ENCODE results near the gene ARID1B. TPM values are rescaled to one million over a fixed set of nuclear protein-coding genes. Genes with fewer than 3 reads are reported as not detected.

ARID1B gene
- total RNA-seq, 1 experiment from 2014 or later = 35.6 TPM

- Histone ChIP-seq H3K4me2 (ENCODE audit: low read length) (no peak overlapping the region), H4K20me1 (ENCODE audit: insufficient read depth) (peaks cover 6% of the 10 kb centered on the region; the same call in 1 of the 2 replicates), H3K9me2 (ENCODE audit: insufficient read depth) (no peaks in the 10 kb centered on the region), H3K9me3 (ENCODE audit: control insufficient read depth in 1 of 2, insufficient read depth in 1 of 2, low read depth in 1 of 2, low read length in 2 of 2) (no peaks in the 10 kb centered on the region), H3K27me3 (ENCODE audit: insufficient read depth, low read length) (no peaks in the 10 kb centered on the region), H3K79me2 (ENCODE audit: insufficient read depth, low read length) (peaks cover 26% of the 10 kb centered on the region), H3K27ac (ENCODE audit: low read depth, low read length) (no peak overlapping the region), H3K4me1 (ENCODE audit: control insufficient read depth in 1 of 2, insufficient read depth in 2 of 2, low read length in 2 of 2) (peaks cover 3% of the 10 kb centered on the region in 2 experiments; a peak in 2 of 4 replicates), H3K4me3 (replicated peaks in 1 of 2; ENCODE audit: low read depth in 1 of 2, low read length in 2 of 2) (no peak overlapping the region), H2AFZ (ENCODE audit: low read depth, low read length, poor library complexity, severe bottlenecking) (no peak overlapping the region), H3K36me3 (ENCODE audit: control insufficient read depth in 1 of 2, insufficient read depth in 2 of 2, low read length in 2 of 2) (no peaks in the 10 kb centered on the region), H3K9ac (ENCODE audit: low read length) (no peak overlapping the region)
- no peak for DNase-seq (ENCODE audit: low read depth, low spot score)
- no TSS peak for BruUV-seq (replicated peaks)
- ATAC-seq = no peak
- CTCF ChIA-PET = no interaction called here
- TF ChIP-seq EZH2phosphoT487 (IDR thresholded peaks at IDR 0.05; ENCODE audit: borderline replicate concordance) (no peak), MAX (IDR thresholded peaks at IDR 0.05) (no peak), CTCF (IDR thresholded peaks at IDR 0.05 in 2 of 3, conservative IDR thresholded peaks at IDR 0.05 in 1 of 3; ENCODE audit: borderline replicate concordance in 1 of 3, insufficient read depth in 1 of 3, low read depth in 2 of 3, low read length in 2 of 3) (no peak), POLR2AphosphoS5 (IDR thresholded peaks at IDR 0.05; ENCODE audit: low read depth, low read length) (no peak), JUND (IDR thresholded peaks at IDR 0.05) (no peak), TCF7L2 (IDR thresholded peaks at IDR 0.05; ENCODE audit: borderline replicate concordance, extremely low read depth, insufficient read depth, insufficient read length) (no peak), SIN3A (IDR thresholded peaks at IDR 0.05; ENCODE audit: low read depth) (no peak)
- intact Hi-C loops (cut with micrococcal nuclease) = no loop called here
- RAD21 ChIA-PET (ENCODE audit: low non-redundant PET in 1 of 2, low total read pairs in 2 of 2, uncharacterized antibody in 2 of 2, unreplicated experiment in 2 of 2) = no interaction called here
- POLR2A ChIA-PET = no interaction called here
These were observed 200.5 kb downstream of the ARID1B start for GRCh38 chr6:156977527-156978291.
